ENCODE data around the gene RAMP3. TPM values are rescaled to one million over a fixed set of nuclear protein-coding genes. Genes with fewer than 3 reads are reported as not detected.
A peak's percentile ranks its signal among the peaks of the same experiment; 100 is the strongest.
"Not testable (repeated sequence)": the region's sequence is repeated elsewhere in the genome, so short reads cannot be mapped to it uniquely, and the experiment has no call there.

RAMP3 gene
- total RNA-seq: not detected

GRCh38 chr7:45157653-45158401 is at the start of gene RAMP3:
RAMP3 (plus strand) TSS chr7:45157791; CDS start chr7:45157829, 38 bp downstream.
- H3K27ac Mint-ChIP-seq: no peak within 1 kb of the TSS

DNA sequence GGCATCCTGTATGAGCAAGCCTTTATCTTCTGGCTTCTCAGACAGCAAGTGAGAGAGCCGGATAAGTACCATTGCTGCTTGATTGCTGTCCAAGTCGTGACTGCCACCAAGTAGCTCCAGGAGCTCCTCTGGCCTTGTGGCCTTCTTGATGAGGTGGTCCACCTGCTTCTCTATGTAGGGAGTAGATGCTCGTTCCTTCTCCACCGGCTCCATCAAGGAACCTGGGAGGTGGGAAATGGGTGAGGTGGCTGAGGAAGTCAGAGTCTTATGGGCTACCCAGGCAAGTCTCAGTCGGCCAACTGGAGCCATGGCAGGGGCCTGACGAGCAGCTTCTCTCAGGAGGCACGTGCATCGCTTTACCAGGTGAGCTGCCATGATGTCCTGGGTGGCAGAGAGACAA is 48.7 kb upstream of the RAMP3 start:
- Mint-ChIP-seq H3K27ac (peak overlapping the region; percentile 71), H3K9me3 (no peaks in the 10 kb centered on the region), H3K27me3 (no peaks in the 10 kb centered on the region), H3K36me3 (peaks cover 21% of the 10 kb centered on the region), H3K4me3 (peak overlapping the region; percentile 69), H3K4me1 (peaks cover 32% of the 10 kb centered on the region)
- no peak for ATAC-seq (ENCODE audit: low read depth)
- POLR2A ChIA-PET: interaction anchor here (0.5 to 4.1 kb wide), 3 partner anchors 13 to 309 kb away, joined by 3 to 37 read pairs (median 4); no protein-coding TSS in a partner anchor
- DNase-seq: no peak

More at GRCh38 chr7:45157653-45158401, at the start of gene RAMP3:
- Mint-ChIP-seq H3K36me3 (no peaks in the 10 kb centered on the region), H3K27me3 (peaks cover 20% of the 10 kb centered on the region), H3K9me3 (no peaks in the 10 kb centered on the region), H3K4me3 (peak within 1 kb of the TSS; percentile 11), H3K4me1 (peaks cover 15% of the 10 kb centered on the region)
- no peak for DNase-seq
- ATAC-seq (ENCODE audit: low read depth): no peak
- POLR2A ChIA-PET: no interaction called here

DNA sequence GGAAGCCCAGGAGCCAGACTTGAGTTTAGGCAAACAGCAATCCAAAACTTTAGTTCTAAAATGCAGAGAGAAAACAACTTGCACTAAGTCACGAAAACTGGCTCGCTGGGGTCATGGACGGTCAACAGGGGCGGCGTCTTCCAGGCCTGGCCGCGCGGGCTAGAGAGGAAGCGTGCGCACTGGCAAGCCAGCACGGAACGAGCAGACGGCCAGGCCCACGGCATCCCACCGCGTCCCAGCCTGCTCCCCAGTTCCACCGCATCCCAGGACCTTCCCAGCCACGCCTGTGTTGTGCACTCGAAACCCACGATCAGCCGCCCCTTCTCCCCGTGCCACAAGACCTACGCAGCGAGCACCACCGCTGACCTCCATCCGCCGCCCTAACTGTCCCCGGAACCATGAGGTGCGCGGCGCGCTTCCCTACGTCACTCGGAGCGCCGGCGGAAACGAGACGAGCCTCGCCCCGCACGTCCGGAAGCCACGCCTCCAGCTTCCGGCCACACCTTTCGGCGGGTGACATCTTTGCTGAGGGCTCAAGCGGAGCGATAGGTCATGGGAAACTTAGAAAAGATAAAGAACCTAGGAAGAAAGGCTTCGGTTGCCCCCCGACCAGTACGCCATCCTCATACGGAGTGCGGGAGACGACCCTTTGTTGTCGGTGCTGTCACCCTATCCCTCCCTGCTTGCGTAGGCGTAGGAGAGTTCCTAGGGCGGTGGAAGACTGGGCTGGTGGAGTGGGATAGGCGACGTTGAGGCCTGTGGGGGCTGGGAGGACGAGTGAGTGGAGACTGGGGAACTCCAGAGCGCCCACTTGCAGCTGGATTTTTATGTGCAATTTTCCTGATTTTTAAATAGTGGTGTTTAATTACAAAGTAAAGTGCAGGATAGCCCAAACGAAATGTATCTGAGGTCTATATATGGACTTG is 46.0 kb upstream of the RAMP3 start, which contains the start of gene TBRG4:
TSS of gene TBRG4 (minus strand) at position 400 of the 926 bp plus-strand sequence. CDS start 2,460 bp downstream, outside the sequence.
- ATAC-seq (ENCODE audit: low read depth) (peak; percentile 86), DNase-seq (peak; percentile 97)
- Mint-ChIP-seq H3K27ac (peak within 1 kb of the TSS; percentile 94), H3K4me1 (peaks cover 35% of the 10 kb centered on the region), H3K9me3 (no peaks in the 10 kb centered on the region), H3K27me3 (peaks cover 10% of the 10 kb centered on the region), H3K36me3 (peaks cover 22% of the 10 kb centered on the region), H3K4me3 (peak within 1 kb of the TSS; percentile 97)
- POLR2A ChIA-PET: interaction anchor here (0.6 to 4.1 kb wide), 25 partner anchors 10 to 622 kb away, joined by 3 to 37 read pairs (median 4); partner anchors contain the start of genes CCM2, MYO1G, NUDCD3 and ZMIZ2

DNA sequence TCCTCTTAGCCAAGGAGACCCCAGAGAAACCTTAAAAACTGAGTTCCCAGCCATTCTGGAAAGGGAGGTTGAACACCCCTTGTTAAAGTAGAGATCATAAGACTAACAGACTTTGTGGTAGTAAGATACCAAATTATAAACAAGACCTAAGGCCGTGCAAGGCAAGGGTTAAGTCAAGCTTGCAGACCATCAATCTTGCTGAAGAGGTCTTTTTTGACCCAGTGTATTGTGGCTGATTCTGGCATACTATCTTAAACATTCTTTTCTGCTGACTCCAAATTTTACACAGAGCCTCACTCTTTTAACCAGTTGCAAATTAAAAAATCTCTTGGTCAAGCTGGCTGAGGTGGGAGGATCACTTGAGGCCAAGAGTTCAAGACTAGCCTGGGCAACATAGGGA is 44.9 kb upstream of the RAMP3 start:
- Mint-ChIP-seq H3K9me3 (no peaks in the 10 kb centered on the region), H3K27ac (peak overlapping the region; percentile 76), H3K36me3 (peaks cover 17% of the 10 kb centered on the region), H3K4me3 (peak overlapping the region; percentile 74), H3K27me3 (peaks cover 15% of the 10 kb centered on the region), H3K4me1 (peaks cover 27% of the 10 kb centered on the region)
- ATAC-seq (ENCODE audit: low read depth) (no peak), DNase-seq (no peak)
- POLR2A ChIA-PET: interaction anchor here (1.6 to 4.1 kb wide), 5 partner anchors 9 to 143 kb away, joined by 5 to 37 read pairs (median 28); partner anchors contain the start of genes CCM2 and MYO1G

DNA sequence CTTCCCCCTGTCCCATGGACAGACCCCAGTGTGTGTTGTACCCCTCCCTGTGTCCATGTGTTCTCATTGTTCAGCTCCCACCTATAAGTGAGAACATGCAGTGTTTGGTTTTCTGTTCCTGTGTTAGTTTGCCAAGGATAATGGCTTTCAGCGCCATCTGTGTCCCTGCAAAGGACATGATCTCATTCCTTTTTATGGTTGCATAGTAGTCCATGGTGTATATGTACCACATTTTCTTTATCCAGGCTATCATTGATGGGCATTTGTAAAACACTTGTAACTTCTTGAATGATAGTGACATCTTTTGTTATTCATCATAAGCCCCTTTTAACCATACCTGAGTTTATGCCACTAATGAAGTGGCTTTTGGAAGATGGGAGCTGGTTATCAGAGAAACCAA is 43.3 kb upstream of the RAMP3 start:
- peaks cover 15% of the 10 kb centered on the region for H3K27me3 Mint-ChIP-seq
- H3K27ac Mint-ChIP-seq; H3K4me3 Mint-ChIP-seq; DNase-seq; ATAC-seq (ENCODE audit: low read depth); POLR2A ChIA-PET; H3K9me3 Mint-ChIP-seq; H3K36me3 Mint-ChIP-seq: not testable (repeated sequence)
- H3K4me1 Mint-ChIP-seq: peaks cover 19% of the 10 kb centered on the region

- POLR2A ChIA-PET: no interaction called here
- Mint-ChIP-seq H3K9me3 (no peaks in the 10 kb centered on the region), H3K27ac (no peak overlapping the region), H3K27me3 (peaks cover 15% of the 10 kb centered on the region), H3K36me3 (peaks cover 7% of the 10 kb centered on the region), H3K4me1 (peaks cover 18% of the 10 kb centered on the region), H3K4me3 (no peak overlapping the region)
- DNase-seq (no peak), ATAC-seq (ENCODE audit: low read depth) (no peak)
Measured at GRCh38 chr7:45114926-45115325, 42.7 kb upstream of the RAMP3 start.

GRCh38 chr7:45116048-45116447 is 41.5 kb upstream of the RAMP3 start:
- peaks cover 13% of the 10 kb centered on the region for H3K4me1 Mint-ChIP-seq
- H3K27me3 Mint-ChIP-seq: peaks cover 15% of the 10 kb centered on the region
- H3K27ac Mint-ChIP-seq: no peak overlapping the region
- DNase-seq (no peak), ATAC-seq (ENCODE audit: low read depth) (no peak)
- H3K9me3 Mint-ChIP-seq: no peaks in the 10 kb centered on the region
- POLR2A ChIA-PET: interaction anchor here (1.0 kb wide), 1 partner anchor 268 kb away, joined by 5 read pairs; the partner anchor contains the start of gene H2AZ2
- H3K4me3 Mint-ChIP-seq: no peak overlapping the region
- H3K36me3 Mint-ChIP-seq: peaks cover 4% of the 10 kb centered on the region

DNA sequence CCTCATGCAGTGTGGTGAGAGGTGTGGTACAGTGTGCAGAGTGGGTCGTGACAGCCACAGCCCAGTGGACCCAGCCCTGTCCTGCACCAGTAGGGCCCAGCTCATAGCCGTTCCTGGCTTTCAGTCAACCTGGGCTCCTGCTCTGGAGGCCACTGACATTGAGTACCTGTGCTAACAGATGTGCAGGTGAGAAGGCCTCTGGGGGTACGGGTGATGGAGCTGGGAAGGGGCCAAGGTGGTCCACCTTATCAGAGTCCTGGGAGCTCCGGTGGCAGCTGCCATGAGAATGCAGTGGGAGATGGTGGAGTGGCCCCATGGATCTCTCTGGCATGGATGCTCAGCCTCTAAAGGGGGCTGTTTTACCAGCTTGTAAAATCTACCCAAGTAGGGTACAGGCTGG is 40.0 kb upstream of the RAMP3 start:
- ATAC-seq (ENCODE audit: low read depth) (no peak), DNase-seq (no peak)
- Mint-ChIP-seq H3K4me3 (no peak overlapping the region), H3K27ac (peak overlapping the region; percentile 42), H3K9me3 (no peaks in the 10 kb centered on the region), H3K27me3 (peaks cover 15% of the 10 kb centered on the region), H3K4me1 (peaks cover 11% of the 10 kb centered on the region), H3K36me3 (peaks cover 2% of the 10 kb centered on the region)
- POLR2A ChIA-PET: no interaction called here

DNA sequence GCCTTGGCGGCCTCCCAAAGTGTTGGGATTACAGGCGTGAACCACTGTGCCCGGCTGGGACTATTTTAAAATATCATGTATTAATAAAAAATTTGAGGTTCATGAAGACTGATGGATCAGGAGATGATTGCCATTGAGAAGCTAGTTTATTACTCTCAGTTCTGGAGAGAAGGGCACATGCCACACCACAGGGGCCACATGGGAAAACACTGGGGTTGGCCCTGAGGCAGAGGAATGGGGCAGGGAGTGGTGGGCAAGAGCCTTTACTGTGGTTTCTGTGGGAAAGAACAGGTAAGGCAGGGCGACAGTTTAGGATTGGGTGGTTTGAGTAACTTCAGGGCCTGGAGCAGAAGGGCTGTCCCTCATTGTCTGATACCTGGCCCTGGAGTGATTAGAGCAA is 39.3 kb upstream of the RAMP3 start:
- Mint-ChIP-seq H3K4me1 (peaks cover 15% of the 10 kb centered on the region), H3K27me3 (peaks cover 15% of the 10 kb centered on the region), H3K36me3 (peaks cover 2% of the 10 kb centered on the region), H3K4me3 (no peak overlapping the region), H3K9me3 (no peaks in the 10 kb centered on the region), H3K27ac (no peak overlapping the region)
- ATAC-seq (ENCODE audit: low read depth) (no peak), DNase-seq (no peak)
- POLR2A ChIA-PET: no interaction called here

GRCh38 chr7:45118889-45119331 is 38.7 kb upstream of the RAMP3 start:
- Mint-ChIP-seq H3K27ac (peak overlapping the region; percentile 26), H3K4me1 (peaks cover 20% of the 10 kb centered on the region), H3K9me3 (no peaks in the 10 kb centered on the region), H3K4me3 (no peak overlapping the region), H3K27me3 (peaks cover 15% of the 10 kb centered on the region), H3K36me3 (peaks cover 2% of the 10 kb centered on the region)
- DNase-seq (no peak), ATAC-seq (ENCODE audit: low read depth) (no peak)
- POLR2A ChIA-PET: interaction anchor here (5.6 kb wide), 1 partner anchor 8 kb away, joined by 37 read pairs; the partner anchor contains the start of gene TBRG4

DNA sequence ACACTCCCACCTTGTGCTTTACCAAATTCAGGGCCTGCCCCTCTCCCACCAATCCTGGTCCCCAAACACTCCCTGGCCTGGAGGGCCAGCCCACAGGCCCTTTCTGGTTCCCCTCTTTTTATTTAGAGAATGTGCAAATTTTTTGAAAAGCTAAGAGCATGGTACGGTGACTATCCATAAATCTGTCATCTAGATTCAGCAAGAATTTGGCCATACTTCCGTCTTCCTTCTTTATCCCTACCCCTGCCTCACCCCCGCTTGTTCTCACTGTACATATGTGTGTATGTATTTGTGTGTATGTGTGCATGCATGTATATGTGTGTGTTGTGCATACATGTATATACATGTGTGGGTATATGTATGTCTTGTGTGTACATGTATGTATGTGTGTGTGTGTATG is 38.0 kb upstream of the RAMP3 start:
- no peak overlapping the region for H3K27ac Mint-ChIP-seq

DNA sequence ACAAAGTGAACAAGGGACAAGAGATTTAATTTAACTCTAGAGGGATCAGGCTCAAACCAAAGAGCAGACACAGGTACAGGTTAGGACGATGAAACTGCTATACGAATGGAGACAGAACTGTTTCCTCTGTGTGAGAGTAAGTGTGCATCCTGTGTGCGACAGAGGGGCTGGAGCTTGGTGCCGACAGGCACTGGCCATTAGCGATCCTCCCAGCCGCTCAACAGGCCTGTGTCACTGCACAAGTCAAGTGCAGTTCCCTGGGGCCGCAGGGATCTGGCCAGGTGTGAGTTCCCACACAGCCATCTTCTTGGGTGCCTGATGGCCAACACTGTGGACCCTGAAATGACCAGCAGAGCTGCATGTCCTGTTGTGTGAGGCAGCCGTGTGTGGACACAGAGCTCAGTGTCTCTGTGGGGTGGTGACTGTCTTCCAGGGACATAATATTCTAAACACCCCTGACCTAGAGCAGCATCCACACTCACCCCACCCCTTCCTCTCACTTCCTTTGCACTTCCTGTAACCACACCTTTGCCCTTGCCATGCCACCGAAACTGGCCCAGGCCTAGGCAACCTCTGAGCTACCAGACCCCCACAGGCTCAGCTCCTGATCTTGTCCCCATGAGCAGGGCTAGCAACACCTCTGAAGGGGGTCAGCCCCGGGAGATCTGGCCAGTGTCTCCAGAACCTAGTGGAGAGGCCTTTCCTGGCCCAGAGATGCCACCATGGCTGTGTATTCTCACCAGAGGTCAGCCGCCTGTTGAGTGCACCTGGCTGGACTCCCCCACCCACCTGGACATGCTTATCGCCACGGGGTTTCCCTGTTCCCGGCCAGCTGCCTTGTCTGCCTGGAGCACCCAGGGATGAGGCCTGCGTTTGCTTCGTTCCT is 34.4 kb upstream of the RAMP3 start:
- peak; percentile 67 for ATAC-seq (ENCODE audit: low read depth)
- H3K27me3 Mint-ChIP-seq: no peaks in the 10 kb centered on the region
- H3K36me3 Mint-ChIP-seq: no peaks in the 10 kb centered on the region
- no peak for DNase-seq
- no peaks in the 10 kb centered on the region for H3K9me3 Mint-ChIP-seq
- POLR2A ChIA-PET: interaction anchor here (0.9 to 5.6 kb wide), 3 partner anchors 12 to 275 kb away, joined by 3 to 37 read pairs (median 4); partner anchors contain the start of genes H2AZ2 and TBRG4
- peak overlapping the region; percentile 39 for H3K4me3 Mint-ChIP-seq
- peaks cover 17% of the 10 kb centered on the region for H3K4me1 Mint-ChIP-seq
- peak overlapping the region; percentile 91 for H3K27ac Mint-ChIP-seq

More for the DNA sequence above, 38.0 kb upstream of the RAMP3 start:
- no peak overlapping the region for H3K4me3 Mint-ChIP-seq
- no peak for DNase-seq
- ATAC-seq (ENCODE audit: low read depth): no peak
- H3K36me3 Mint-ChIP-seq: no peaks in the 10 kb centered on the region
- H3K27me3 Mint-ChIP-seq: peaks cover 9% of the 10 kb centered on the region
- H3K9me3 Mint-ChIP-seq: no peaks in the 10 kb centered on the region
- POLR2A ChIA-PET: interaction anchor here (5.6 kb wide), 1 partner anchor 9 kb away, joined by 37 read pairs; the partner anchor contains the start of gene TBRG4
- peaks cover 19% of the 10 kb centered on the region for H3K4me1 Mint-ChIP-seq

All from activated naive CD8-positive, alpha-beta T cell treated with anti-CD3 and anti-CD28 coated beads, Interleukin-2, amount 10 ng/mL, durations not matched to agents 7 days and 5 days (primary cell).